SK-N-SH (cell line): ENCODE data around the gene SNAI3.

Source experiments
- NFIC ChIP-seq: IDR thresholded peaks from 2 replicates; pipeline ENCODE4 v1.4.0; 2012; ENCODE audit warnings: borderline replicate concordance
- POLR2AphosphoS5 ChIP-seq: IDR thresholded peaks from 2 replicates; pipeline ENCODE4 v1.6.1; 2012; ENCODE audit warnings: low read depth, low read length
- TF ChIP-seq, protein P1 (sequence below): IDR thresholded peaks from 2 replicates; pipeline ENCODE4 v1.4.0; 2012; ENCODE audit warnings: low read depth
- TF ChIP-seq, protein P2 (sequence below): fragments of 200-600 bp; sonication (generic); IDR thresholded peaks from 2 replicates; pipeline ENCODE4 v1.6.1; 2017; ENCODE audit warnings: antibody characterized with exemption, mild to moderate bottlenecking, moderate library complexity
- TF ChIP-seq, protein P3 (sequence below): IDR thresholded peaks from 2 replicates; pipeline ENCODE4 v1.6.1; 2012; ENCODE audit warnings: mild to moderate bottlenecking, low read depth, low read length, moderate library complexity
- TF ChIP-seq, protein P4 (sequence below): IDR thresholded peaks from 2 replicates; pipeline ENCODE4 v1.4.0; 2012; ENCODE audit warnings: low read depth, borderline replicate concordance

DNA sequence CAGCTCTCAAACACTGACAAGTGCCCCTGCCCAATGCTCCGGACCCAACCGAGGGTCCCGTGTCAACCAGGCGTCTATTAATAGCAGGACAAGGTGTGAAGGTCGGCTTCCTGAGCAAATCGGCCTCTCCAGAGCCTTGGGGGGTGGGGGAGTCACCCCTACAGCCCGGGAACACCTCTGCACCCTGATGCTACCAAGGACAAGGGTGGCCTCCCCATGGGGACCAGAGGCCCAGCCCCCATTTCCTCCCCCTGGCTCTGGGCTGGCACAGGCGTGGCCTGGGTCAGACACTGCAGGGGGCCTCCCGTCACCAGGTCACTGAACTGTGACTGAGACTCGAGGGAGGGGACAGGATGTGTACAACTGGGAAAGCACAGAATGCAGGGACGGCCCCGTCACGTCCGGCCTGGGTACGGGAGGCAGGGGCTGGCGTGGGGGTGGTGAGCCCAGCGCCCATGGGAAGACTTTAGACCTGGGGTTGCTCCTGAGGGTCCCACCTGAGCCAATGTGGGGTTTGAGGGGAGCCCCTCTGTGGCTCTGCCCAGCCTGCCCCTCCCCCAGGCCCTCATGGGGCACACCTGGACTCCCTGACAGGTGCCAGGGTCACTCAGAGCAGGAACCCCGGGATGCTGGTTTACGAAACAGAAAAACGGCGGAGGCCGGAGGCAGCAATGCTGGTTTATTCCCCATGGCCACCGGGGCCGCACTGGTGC is 34.9 kb downstream of the SNAI3 start:
- TF ChIP-seq POLR2AphosphoS5 (no peak), NFIC (no peak)
- TF ChIP-seq, protein P1, sequence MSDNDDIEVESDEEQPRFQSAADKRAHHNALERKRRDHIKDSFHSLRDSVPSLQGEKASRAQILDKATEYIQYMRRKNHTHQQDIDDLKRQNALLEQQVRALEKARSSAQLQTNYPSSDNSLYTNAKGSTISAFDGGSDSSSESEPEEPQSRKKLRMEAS, result no peak
- TF ChIP-seq, protein P2, sequence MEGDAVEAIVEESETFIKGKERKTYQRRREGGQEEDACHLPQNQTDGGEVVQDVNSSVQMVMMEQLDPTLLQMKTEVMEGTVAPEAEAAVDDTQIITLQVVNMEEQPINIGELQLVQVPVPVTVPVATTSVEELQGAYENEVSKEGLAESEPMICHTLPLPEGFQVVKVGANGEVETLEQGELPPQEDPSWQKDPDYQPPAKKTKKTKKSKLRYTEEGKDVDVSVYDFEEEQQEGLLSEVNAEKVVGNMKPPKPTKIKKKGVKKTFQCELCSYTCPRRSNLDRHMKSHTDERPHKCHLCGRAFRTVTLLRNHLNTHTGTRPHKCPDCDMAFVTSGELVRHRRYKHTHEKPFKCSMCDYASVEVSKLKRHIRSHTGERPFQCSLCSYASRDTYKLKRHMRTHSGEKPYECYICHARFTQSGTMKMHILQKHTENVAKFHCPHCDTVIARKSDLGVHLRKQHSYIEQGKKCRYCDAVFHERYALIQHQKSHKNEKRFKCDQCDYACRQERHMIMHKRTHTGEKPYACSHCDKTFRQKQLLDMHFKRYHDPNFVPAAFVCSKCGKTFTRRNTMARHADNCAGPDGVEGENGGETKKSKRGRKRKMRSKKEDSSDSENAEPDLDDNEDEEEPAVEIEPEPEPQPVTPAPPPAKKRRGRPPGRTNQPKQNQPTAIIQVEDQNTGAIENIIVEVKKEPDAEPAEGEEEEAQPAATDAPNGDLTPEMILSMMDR, result no peak
- TF ChIP-seq, protein P3, sequence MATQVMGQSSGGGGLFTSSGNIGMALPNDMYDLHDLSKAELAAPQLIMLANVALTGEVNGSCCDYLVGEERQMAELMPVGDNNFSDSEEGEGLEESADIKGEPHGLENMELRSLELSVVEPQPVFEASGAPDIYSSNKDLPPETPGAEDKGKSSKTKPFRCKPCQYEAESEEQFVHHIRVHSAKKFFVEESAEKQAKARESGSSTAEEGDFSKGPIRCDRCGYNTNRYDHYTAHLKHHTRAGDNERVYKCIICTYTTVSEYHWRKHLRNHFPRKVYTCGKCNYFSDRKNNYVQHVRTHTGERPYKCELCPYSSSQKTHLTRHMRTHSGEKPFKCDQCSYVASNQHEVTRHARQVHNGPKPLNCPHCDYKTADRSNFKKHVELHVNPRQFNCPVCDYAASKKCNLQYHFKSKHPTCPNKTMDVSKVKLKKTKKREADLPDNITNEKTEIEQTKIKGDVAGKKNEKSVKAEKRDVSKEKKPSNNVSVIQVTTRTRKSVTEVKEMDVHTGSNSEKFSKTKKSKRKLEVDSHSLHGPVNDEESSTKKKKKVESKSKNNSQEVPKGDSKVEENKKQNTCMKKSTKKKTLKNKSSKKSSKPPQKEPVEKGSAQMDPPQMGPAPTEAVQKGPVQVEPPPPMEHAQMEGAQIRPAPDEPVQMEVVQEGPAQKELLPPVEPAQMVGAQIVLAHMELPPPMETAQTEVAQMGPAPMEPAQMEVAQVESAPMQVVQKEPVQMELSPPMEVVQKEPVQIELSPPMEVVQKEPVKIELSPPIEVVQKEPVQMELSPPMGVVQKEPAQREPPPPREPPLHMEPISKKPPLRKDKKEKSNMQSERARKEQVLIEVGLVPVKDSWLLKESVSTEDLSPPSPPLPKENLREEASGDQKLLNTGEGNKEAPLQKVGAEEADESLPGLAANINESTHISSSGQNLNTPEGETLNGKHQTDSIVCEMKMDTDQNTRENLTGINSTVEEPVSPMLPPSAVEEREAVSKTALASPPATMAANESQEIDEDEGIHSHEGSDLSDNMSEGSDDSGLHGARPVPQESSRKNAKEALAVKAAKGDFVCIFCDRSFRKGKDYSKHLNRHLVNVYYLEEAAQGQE, result no peak
- TF ChIP-seq, protein P4, sequence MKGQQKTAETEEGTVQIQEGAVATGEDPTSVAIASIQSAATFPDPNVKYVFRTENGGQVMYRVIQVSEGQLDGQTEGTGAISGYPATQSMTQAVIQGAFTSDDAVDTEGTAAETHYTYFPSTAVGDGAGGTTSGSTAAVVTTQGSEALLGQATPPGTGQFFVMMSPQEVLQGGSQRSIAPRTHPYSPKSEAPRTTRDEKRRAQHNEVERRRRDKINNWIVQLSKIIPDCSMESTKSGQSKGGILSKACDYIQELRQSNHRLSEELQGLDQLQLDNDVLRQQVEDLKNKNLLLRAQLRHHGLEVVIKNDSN, result no peak
